Fibroblast of skin of left quadriceps (primary cell): Measurements from ENCODE around the gene BRD3.
"Not testable (repeated sequence)": the region's sequence is repeated elsewhere in the genome, so short reads cannot be mapped to it uniquely, and the experiment has no call there.

Source experiments
- DNase-seq, 2 experiments: peaks; one replicate each; pipeline ENCODE4 v3.0.0-alpha.2; 2013; ENCODE audit warnings: low read depth in 2 of 2

Gene BRD3

DNA sequence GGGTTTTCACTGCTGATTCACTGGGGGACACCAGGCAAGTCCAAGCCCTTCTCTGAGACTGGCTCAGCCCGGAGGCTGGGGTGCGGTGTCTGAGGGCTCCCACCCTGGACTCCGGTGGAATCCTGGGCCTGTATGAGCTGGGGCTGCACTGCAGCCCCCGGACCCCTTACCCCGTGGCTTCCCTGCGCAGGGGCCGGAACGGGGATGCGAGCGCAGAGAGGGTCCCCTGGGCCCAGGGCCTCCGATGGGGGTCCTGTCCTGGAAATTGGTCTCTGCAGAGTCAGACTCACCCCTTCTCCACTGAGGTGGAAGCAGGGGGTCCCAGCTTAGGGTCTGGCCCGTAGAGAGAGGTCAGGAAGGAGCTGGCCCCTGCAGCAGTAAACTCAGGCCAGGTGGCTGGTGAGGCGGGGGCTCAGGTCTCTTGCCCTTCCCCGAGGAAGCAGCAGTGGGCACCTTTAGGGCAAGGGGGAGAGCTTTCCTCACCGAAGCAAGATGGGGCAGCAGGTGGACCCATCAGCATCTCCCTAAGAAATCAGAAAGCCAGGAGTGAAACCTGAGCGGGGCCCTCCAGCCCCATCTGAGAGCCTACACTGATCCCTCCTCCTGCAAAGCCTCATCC lies 74.1 kb downstream of the BRD3 start:
- no peak for DNase-seq

DNA sequence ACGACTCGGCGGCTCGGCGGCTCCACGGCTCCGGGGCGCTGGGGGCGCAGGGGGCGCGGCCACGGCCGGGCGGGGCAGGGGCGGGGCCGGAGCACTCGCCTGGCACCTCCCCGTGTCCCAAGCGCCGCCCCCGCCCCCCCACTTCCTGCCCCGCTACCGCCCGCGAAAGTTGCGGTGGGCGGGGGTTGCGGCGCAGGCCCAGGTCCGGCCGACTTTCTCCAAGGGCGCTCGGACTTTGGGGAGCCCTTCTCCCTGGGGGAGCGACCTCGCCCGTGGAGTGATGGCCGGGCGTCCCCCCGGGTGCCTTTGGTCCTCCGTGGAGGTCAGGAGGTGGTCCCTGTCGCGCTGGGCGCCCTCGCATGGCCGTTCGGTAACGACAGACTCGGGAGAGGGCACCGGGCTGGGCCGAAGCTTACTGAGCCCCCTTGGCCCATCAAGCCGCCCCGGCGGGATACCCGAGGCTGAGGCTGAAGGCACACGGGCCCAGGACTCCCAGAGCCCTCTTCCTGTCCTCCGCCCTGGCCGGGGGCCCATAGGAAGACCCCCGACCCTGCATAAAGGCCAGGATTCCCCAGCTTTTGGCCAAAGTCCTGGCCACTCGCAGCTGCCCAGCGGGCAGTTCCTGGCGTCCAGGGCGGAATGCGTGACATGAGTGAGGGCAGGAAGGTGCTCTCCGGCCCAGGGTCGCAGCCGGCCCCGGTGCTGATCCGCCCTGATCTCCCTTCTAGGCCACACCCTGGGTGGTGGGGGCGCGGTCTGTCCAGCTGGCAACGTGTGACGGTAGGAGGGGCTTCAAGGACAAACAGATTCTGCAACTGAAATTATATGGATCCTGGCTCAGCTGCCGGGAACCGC lies 74.8 kb downstream of the BRD3 start:
- DNase-seq = peak; percentile 70 to 76

DNA sequence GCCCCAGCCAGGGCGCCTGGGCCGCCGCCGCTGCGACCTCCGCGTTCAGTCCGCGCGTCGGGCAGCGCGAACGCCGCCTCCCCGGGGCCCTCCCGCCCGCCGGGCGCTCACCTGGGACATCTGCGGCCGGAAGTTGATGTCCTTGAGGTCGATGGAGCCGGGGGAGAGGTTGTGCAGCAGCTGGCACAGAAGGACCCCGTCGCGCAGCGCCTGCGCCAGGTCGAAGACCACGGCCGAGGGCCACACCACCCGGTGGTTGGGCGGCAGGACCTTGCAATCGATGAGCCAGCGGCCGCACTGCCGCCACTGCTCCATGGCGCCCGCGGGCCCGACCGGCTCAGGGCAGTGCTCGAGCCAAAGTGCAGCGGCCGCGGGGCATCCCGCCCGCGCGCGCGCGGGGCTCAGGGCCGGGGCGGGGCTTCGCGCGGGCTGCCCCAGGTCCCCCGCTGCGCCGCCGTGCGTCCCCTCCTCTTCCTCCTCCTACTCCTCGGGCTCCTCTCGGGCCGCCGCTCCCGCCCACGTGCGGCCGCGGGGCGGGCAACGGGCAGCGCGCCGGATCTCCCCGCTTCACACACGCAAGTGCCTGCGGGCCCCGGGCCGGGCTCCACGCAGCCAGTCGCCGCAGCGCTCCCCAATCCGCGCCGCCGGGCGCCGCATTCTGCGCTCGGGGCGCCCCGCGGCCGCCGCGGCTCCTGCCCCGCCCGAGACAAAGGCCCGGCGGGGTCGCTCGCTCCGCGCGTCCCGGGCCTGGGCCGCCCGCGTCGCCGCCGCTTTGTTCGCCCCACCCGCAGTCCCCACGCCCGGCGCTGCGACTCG lies 75.7 kb downstream of the BRD3 start, which contains the start of gene VAV2:
VAV2 (minus strand) TSS at position 361 of the 816 bp plus-strand sequence; CDS start at position 315, 46 bp downstream.
- DNase-seq = peak in 1 of 2 experiments; percentile 15

DNA sequence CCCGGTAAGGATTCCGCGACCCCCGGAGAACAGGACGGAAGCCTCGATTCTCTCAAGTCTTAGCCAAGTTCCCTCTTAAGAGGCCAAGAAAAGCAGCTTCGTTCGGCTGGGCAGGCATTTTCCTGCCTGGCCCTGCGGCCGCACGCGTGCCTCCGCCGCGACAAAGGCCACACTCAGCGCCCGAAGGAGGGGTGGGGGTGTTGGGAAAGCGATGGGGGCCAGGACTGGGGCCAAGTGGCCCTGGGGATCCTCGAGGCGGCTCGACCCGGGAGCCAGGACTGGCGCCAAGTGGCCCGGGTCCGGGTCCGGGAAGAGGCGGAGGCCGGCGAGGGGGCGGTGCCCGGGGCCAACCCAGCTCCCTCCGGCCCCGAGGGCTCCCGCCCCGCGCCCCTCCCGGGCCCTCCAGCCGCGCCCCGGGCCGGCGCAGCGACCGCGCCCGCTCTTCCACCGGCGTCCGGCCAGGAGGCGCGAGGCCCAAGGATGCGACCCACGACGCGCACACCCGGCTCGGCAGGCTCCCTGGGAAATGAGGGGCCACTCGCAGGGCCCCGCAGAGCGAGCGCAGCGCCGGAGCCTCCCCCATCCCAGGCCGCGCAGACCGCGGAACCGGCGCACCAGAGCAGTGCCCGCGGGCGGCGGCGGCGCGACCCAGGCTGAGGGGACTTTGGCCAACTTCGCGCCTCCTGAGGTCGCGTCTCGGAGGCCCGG lies 76.5 kb downstream of the BRD3 start:
- no peak for DNase-seq

DNA sequence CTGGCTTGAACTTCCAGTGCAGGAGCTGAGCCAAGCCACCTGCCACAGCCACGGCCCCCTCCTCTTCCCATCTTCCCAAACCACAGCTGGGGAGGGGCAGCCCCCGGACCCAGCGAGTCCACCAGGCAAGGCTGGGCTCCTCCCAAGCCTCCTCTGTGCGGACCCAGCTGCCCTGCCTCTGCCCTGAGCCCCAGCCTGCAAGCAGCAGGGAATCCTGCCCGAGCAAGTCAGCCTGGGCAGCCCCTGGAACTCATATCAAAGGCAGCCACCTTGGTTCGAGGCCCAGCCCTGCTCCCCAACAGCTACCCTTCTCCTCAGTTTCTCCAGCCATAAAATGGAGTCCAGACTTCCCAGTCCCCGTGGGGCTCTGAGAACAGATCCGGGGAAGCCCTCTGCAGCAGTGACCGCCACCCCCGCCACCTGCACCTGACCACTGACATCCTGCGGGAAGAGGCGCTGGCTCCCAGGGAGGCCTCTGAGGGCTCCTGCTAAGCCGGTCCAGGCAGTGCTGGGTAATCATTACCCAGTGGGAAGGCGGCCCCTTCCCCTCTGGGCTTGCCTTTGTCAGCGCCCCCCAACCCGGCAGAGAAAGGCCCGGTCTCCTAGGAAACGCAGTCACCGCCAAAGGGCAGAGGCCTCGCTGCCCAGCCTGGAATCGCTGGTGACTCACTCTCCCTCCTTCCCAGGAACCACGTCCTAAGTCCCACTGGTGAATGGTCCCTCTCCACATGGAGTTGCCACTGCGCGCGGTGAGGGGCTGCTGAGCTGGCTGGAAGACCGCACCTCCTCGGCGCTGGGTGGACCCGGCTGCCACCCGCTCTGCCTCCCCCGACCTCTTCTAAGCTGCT lies 77.2 kb downstream of the BRD3 start:
- DNase-seq = no peak

DNA sequence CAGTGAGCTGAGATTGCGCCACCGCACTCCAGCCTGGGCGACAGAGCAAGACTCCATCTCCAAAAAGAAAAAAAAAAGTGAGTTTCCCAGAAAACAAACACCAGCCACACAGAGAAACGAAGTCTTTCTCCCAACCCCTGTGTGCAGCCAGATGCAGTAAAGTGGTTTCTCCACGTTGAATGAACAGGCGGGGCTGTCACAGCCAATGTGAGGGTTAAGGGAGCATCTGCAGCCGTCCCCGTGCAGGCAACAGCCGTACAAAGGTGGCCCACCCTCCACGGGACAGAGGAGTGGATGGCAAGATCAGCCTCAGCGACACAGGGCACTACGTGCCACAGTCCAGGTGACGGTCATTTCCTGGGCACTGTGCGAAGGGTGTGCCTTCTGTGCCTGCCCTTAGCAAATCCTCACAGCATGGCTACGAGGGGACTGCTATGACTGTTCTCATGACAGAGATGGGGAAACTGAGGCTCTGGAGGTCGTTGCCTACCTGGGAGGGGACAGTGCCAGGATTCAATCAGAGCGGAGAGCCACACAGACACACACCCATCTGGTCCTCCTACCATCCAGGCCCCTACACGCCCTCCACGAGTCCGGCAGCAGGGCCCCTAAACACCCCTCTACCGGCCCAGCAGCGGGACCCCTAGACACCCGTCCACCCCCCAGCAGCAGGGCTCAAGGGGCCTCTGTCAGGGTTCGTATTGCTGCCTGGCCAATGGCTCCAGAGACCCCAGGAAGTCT lies 78.0 kb downstream of the BRD3 start:
- no peak for DNase-seq

DNA sequence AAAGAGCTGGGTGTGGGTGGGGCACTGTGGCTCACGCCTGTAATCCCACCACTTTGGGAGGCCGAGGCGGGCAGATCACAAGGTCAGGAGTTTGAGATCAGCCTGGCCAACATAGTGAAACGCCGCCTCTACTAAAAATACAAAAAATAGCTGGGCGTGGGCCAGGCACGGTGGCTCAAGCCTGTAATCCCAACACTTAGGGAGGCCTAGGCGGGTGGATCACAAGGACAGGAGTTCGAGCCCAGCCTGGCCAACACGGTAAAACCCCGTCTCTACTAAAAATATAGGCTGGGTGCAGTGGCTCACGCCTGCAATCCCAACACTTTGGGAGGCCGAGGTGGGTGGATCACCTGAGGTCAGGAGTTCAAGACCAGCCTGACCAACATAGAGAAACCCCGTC lies 79.1 kb downstream of the BRD3 start:
- DNase-seq = not testable (repeated sequence)

DNA sequence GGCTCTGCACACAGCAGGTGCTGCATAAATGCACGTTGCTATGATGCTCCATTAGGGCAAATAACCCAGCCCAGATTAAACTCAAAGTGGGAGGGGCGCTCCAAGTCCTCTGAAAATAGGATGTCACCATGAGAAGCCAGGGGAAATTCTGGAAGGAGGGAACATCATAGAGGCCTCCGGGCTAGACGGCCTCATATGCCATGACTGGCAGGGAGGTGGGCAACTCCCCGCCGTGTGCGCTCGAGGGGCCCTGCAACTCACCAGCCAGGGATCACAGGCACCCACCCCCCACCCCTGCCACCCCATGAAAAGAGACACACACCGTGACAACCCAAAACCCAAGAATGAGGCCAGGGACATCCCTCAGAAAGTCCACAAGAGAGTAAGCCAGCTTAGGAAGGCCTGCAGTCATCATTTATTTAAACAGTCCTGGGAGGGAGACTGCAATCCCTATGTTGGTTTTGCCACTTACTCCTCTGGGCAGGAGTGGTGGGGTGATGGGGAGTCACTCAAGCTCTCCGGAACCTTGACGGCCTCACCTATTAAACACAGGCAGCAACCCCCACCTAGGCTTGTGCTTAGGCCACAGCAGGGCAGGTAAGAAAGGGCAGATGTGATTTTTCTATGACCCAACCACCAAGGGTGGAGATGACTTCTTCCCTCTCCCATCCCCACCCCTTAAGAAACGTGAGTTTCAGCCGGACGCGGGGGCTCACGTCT lies 79.7 kb downstream of the BRD3 start:
- DNase-seq = no peak

DNA sequence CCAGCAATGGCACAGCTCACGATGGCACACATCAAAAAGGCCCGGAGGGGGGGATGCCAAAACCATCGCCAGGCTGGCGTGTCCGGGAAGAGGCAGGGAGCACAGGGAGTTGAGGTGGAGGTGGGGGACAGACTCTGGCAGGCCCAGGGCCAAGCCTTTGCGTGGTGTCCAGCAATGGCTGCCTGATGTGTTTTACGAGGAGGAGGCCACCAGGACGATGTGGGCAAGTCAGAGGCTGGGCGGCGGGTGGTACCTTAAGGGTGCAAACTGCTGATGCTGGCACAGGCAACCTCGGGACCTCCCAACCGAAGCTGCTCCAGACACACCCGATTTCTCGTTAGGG lies 80.4 kb downstream of the BRD3 start:
- no peak for DNase-seq

DNA sequence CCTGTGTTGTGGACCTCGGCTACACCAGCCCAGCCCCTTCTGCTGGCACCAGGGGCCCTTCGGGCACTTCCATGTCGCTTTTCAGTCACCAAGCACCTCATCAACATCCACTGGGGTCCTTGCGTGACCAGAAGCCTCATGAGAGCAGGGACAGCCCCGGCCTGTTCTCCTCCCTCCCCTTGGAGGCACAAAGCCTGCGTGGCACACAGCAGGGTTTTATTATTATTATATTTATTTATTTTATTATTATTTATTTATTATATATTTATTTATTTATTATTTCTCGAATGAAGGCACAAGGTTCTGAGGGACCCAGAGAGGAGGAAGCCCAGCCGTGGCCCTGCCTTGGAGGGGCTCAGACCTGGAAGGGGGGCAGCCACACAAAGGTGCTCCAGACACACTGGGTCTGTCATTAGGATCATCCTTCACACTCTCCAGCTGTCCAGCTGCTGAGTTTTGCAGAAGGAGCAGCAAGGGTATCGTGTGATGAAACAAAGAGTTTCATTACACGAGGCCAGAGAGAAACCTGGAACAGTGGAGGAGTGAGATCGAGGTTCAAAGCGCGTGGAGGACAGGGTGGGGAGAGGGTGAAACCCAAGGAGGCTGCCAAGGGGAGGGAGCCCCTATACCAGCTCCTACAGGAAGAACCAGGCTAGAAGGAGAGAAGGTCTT lies 80.9 kb downstream of the BRD3 start:
- no peak for DNase-seq

DNA sequence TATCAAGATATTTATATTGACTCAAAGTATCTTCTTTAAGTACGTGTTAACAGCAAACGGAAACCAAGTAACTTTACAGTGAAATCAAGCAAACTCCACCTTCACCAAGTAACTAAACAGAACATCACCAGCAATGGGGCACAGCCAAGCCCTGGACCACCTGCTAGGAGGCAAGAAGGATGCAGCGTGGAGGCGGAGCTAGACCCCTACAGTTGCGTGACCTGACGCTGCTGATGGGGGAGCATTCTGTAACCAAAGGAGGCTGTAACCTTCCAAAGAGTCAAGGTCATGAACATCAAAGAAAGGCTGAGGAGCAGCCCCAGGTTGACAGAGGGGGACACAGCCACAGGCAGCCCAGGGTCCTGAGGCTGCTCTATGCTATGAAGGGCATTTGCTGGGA lies 81.8 kb downstream of the BRD3 start:
- no peak for DNase-seq

DNA sequence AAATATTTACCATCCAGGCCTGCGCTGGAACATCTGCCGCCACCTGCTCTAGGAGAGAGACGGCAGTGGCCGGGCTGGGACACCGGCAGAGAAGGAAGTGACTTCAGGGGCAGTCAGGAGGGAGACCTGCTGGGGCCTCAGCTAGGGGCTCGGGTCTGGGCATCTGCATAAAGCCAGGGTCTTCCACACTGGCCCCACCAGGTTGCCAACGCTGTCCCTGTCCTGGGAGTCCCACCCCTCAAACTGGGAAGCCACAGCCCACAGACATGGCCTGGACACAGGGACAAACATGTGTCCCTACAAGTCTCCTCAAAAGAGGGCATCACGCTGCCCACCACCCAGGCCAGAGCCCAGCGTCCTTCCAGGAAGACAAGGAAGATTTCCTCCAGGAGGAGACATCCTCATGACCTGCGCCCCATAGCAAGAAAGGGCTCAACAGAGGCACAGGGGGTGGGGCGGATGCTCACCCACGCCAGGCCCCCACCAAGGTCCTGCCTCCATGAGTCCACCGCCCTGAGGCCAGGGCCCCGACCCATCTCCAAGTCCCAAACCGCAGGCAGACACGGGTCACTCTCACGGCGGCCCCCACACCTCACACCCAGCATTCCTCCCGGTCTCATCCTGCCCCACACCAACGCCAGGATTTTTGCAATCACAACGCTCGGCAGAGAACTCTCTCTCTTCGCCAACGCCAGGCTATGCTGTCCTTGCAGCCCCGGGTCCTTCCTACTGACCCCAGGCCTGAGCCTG lies 84.7 kb downstream of the BRD3 start:
- DNase-seq = no peak

DNA sequence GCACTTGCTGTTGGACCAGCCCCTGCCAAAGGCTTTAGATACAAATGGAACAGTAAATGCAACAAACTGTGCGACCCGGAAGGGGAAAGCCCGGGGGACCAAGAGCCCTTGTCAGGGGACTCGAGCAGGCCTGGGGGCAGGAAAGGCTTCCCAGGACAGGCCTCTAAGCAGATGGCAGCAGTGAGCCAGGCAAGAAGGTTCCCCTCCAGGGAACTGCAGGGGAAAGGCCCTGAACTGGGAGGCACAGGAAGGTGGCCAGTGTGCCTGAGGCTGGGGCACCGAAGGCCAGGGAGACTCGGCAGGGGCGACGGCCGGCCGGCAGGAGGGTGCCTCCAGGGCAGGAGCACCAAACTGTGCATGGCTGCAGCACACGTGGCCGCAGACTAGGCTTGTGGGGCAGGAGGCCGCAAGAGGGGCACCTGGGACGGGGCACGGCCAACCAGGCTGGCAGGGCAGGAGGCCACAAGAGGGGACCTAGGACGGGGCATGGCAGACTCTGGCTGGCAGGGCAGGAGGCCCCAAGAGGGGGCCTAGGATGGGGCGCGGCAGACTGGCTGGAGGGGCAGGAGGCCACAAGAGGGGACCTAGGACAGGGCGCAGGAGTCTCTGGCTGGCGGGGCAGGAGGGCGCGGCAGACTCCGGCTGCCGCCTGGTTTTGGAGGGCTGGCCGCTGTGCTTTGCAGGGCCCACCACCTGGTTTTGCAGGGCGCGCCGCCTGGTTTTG lies 85.7 kb downstream of the BRD3 start:
- DNase-seq = no peak

DNA sequence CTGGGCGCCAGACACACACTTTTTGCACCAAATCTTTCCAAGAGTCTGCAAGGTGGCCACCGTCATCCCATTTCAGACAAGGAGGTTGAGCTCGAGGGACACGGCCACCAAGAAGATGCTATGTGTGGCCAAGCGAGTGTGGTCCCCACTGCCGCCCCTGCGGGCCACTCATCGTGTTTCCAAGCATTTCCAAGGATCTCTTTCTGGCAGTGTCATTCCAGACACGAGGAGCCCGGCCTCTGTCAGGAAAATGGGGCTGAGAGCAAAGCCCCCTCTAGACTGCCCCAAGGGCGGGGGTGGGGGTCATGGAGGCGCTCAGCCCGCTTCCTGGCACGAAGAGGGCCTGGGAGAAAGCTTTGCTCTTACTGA lies 86.3 kb downstream of the BRD3 start:
- DNase-seq = no peak

DNA sequence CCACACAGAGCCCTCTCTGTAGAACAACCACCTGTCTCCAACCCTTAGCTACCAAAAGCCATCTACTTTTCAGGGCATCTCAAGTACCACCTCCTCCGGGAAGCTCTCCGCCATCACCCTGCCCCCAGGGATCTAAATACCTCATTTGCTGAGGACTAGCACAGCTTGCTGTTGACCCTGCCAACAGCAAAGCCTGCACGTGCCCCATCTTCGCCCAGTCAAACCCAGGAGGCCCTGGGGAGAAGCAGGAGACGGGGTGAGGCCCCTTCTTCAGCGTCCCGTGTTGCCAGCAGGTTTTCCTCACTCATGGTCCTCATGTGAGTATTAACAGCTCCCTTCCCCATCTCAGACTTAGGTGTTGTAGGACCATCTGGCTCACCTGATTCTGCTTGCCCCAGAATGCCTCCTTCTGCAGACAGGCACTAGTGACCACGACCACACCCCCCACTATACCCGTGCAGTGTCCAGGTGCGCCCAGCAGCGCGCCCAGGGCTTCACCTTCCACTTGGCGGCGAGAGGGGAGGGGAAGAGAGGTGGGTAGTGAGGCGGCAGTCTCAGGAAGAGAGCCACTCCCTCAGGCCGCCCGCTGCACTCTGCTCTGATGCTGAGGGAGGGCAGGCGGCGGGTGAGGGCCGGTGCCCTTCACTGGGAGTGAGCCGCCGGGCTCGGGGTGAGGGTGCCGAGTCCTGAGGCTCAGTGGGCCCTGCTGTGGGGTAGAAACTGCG lies 86.8 kb downstream of the BRD3 start:
- DNase-seq = no peak
